H1 (cell line): ENCODE data around the gene TATDN2. TPM values are rescaled to one million over a fixed set of nuclear protein-coding genes. Genes with fewer than 3 reads are reported as not detected.

Source experiments
- CTCF ChIA-PET: fragments of 300-600 bp; sonication (Branson Sonifier 250); formaldehyde crosslinking; loops from one replicate; lab custom pipeline; 2021; ENCODE audit not compliant: partially characterized antibody; lab: Charles Lee
- POLR2A ChIA-PET: fragments of 300-600 bp; sonication (Branson Sonifier 250); formaldehyde crosslinking; loops from one replicate; lab custom pipeline; 2021; ENCODE audit warnings: inconsistent platforms; ENCODE audit not compliant: partially characterized antibody; lab: Charles Lee
- DNase-seq, 2 experiments: peaks; one replicate each; pipeline versions ENCODE4 v3.0.0 to v3.0.0-alpha.2; 2010 to 2022; ENCODE audit warnings: low spot score in 2 of 2, low read depth in 1 of 2, mixed read lengths in 1 of 2
- FAIRE-seq: peaks from 2 replicates; lab custom pipeline; 2011; peaks lifted over from hg19 to GRCh38; lab: Jason Lieb, UNC
- H2AFZ ChIP-seq: 2 replicates; pipeline ENCODE4 v1.8.1; 2012; ENCODE audit warnings: low read length, inconsistent platforms
- H2AK5ac ChIP-seq: 2 replicates; pipeline ENCODE4 v1.6.1; 2013; ENCODE audit warnings: low read depth, low read length
- H2BK120ac ChIP-seq: replicated peaks from 2 replicates; pipeline ENCODE3; 2013; ENCODE audit warnings: low read depth, low read length, inconsistent platforms
- H2BK12ac ChIP-seq: 2 replicates; pipeline ENCODE4 v1.6.1; 2013; ENCODE audit warnings: low read depth, low read length
- H2BK15ac ChIP-seq: 2 replicates; pipeline ENCODE4 v1.6.1; 2013; ENCODE audit warnings: low read length
- H2BK20ac ChIP-seq: 2 replicates; pipeline ENCODE4 v1.6.1; 2013; ENCODE audit warnings: low read length
- H2BK5ac ChIP-seq: 2 replicates; pipeline ENCODE4 v1.6.1; 2013; ENCODE audit warnings: low read depth, low read length
- H3K14ac ChIP-seq: 2 replicates; pipeline ENCODE4 v1.6.1; 2013; ENCODE audit warnings: inconsistent platforms; ENCODE audit not compliant: insufficient read length
- H3K18ac ChIP-seq: 2 replicates; pipeline ENCODE4 v1.6.1; 2013; ENCODE audit warnings: low read length; ENCODE audit errors: extremely low read depth
- H3K23ac ChIP-seq: 2 replicates; pipeline ENCODE4 v1.6.1; 2013; ENCODE audit warnings: inconsistent platforms; ENCODE audit not compliant: insufficient read length
- H3K23me2 ChIP-seq: 2 replicates; pipeline ENCODE4 v1.6.1; 2013; ENCODE audit warnings: low read depth, low read length
- H3K27ac ChIP-seq: 2 replicates; pipeline ENCODE4 v1.6.1; 2011; ENCODE audit warnings: low read depth, low read length, inconsistent platforms
- H3K27me3 ChIP-seq, 4 experiments: replicated peaks in 1 of 4; 1 replicate in 1 of 4; 2 replicates in 3 of 4; pipeline versions ENCODE4 v1.6.1 to v1.8.1; 2011 to 2013; ENCODE audit warnings: low read length in 3 of 4, mild to moderate bottlenecking in 3 of 4, inconsistent platforms in 2 of 4, mixed read lengths in 2 of 4, moderate library complexity in 1 of 4; ENCODE audit not compliant: control insufficient read depth in 3 of 4, insufficient read depth in 3 of 4; ENCODE audit errors: extremely low read depth in 1 of 4
- H3K36me3 ChIP-seq, 4 experiments: 2 replicates each; pipeline versions ENCODE4 v1.6.1 to v1.8.1; 2011 to 2013; ENCODE audit warnings: mild to moderate bottlenecking in 4 of 4, low read length in 3 of 4, moderate library complexity in 2 of 4, control low read depth in 1 of 4, inconsistent platforms in 1 of 4; ENCODE audit not compliant: insufficient read depth in 4 of 4, control insufficient read depth in 2 of 4
- H3K4ac ChIP-seq: replicated peaks from 2 replicates; pipeline ENCODE3; 2013; ENCODE audit warnings: low read length, low read depth, mixed read lengths, inconsistent platforms; ENCODE audit not compliant: insufficient read length
- H3K4me1 ChIP-seq, 4 experiments: replicated peaks in 1 of 4; 1 replicate in 1 of 4; 2 replicates in 3 of 4; pipeline versions ENCODE4 v1.6.1 to v1.8.1; 2011 to 2013; ENCODE audit warnings: low read length in 3 of 4, inconsistent platforms in 2 of 4, mixed read lengths in 1 of 4; ENCODE audit not compliant: insufficient read depth in 4 of 4, control insufficient read depth in 3 of 4
- H3K4me2 ChIP-seq, 2 experiments: 2 replicates each; pipeline versions ENCODE4 v1.6.1 to v1.8.1; 2011 to 2013; ENCODE audit warnings: low read depth in 2 of 2, low read length in 2 of 2, control low read depth in 1 of 2, inconsistent platforms in 1 of 2, mild to moderate bottlenecking in 1 of 2; ENCODE audit not compliant: insufficient read depth in 1 of 2
- H3K4me3 ChIP-seq, 4 experiments: fragments of 200-600, 300-600 bp in 1 of 4; sonication (generic), shearing (Covaris generic), sonication (Bioruptor Twin) in 1 of 4; 2 replicates each; pipeline versions ENCODE4 v1.5.1 to v1.8.1; 2011 to 2016; ENCODE audit warnings: low read length in 4 of 4, low read depth in 3 of 4, control low read depth in 2 of 4, inconsistent platforms in 2 of 4, mild to moderate bottlenecking in 2 of 4, mixed read lengths in 1 of 4, moderate library complexity in 1 of 4; ENCODE audit not compliant: insufficient read depth in 2 of 4; ENCODE audit errors: extremely low read depth in 1 of 4
- H3K56ac ChIP-seq: replicated peaks from 2 replicates; pipeline ENCODE3; 2013; ENCODE audit warnings: low read depth, mild to moderate bottlenecking, mixed read lengths, low read length, inconsistent platforms; ENCODE audit not compliant: insufficient read length
- H3K79me1 ChIP-seq: 2 replicates; pipeline ENCODE4 v1.6.1; 2013; ENCODE audit warnings: low read depth, low read length, control low read depth
- H3K79me2 ChIP-seq, 2 experiments: 2 replicates each; pipeline versions ENCODE4 v1.6.1 to v1.8.1; 2012 to 2013; ENCODE audit warnings: low read length in 2 of 2, mild to moderate bottlenecking in 2 of 2, inconsistent platforms in 1 of 2; ENCODE audit not compliant: insufficient read depth in 2 of 2, control insufficient read depth in 1 of 2
- H3K9ac ChIP-seq, 4 experiments: replicated peaks in 1 of 4; 1 replicate in 1 of 4; 2 replicates in 3 of 4; pipeline versions ENCODE4 v1.6.1 to v1.8.1; 2011 to 2013; ENCODE audit warnings: low read depth in 3 of 4, low read length in 3 of 4, control low read depth in 2 of 4, mild to moderate bottlenecking in 2 of 4, moderate library complexity in 2 of 4, inconsistent platforms in 1 of 4; ENCODE audit errors: extremely low read depth in 1 of 4
- H3K9me3 ChIP-seq, 2 experiments: 2 replicates each; pipeline versions ENCODE4 v1.6.1 to v1.8.1; 2012 to 2013; ENCODE audit warnings: mild to moderate bottlenecking in 2 of 2, moderate library complexity in 2 of 2, control low read depth in 1 of 2, inconsistent platforms in 1 of 2, low read depth in 1 of 2, low read length in 1 of 2, mixed read lengths in 1 of 2; ENCODE audit not compliant: insufficient read depth in 2 of 2
- H4K20me1 ChIP-seq, 2 experiments: replicated peaks in 1 of 2; 2 replicates each; pipeline versions ENCODE3 to v1.8.1; 2011 to 2013; ENCODE audit warnings: inconsistent platforms in 2 of 2, low read length in 2 of 2, mild to moderate bottlenecking in 1 of 2; ENCODE audit not compliant: insufficient read depth in 2 of 2, control insufficient read depth in 1 of 2
- H4K5ac ChIP-seq: 2 replicates; pipeline ENCODE4 v1.6.1; 2013; ENCODE audit warnings: low read length, low read depth, mixed read lengths, inconsistent platforms; ENCODE audit not compliant: insufficient read length
- H4K8ac ChIP-seq: 2 replicates; pipeline ENCODE4 v1.8.0; 2013; ENCODE audit warnings: mild to moderate bottlenecking, moderate library complexity, low read length, inconsistent platforms; ENCODE audit not compliant: insufficient read depth; ENCODE audit errors: extremely low read depth
- H4K91ac ChIP-seq: replicated peaks from 2 replicates; pipeline ENCODE3; 2013; ENCODE audit warnings: low read length, mixed read lengths, inconsistent platforms; ENCODE audit not compliant: insufficient read length
- EP300 ChIP-seq, 2 experiments: IDR thresholded peaks; 1 replicate in 1 of 2; 2 replicates in 1 of 2; pipeline ENCODE4 v1.6.1; 2011 to 2012; ENCODE audit warnings: low read depth in 2 of 2, low read length in 2 of 2, mild to moderate bottlenecking in 2 of 2, borderline replicate concordance in 1 of 2, inconsistent platforms in 1 of 2, moderate library complexity in 1 of 2
- KDM4A ChIP-seq: IDR thresholded peaks from one replicate; pipeline ENCODE4 v1.7.1; 2012; ENCODE audit warnings: low read depth, mild to moderate bottlenecking, moderate library complexity, low read length, inconsistent platforms; ENCODE audit not compliant: severe bottlenecking
- RNF2 ChIP-seq: fragments of 200-900, 300-1000 bp; sonication (generic); IDR thresholded peaks from 2 replicates; pipeline ENCODE4 v1.7.1; 2016; ENCODE audit warnings: borderline replicate concordance, low read depth, mild to moderate bottlenecking, antibody characterized with exemption, low read length; ENCODE audit not compliant: poor library complexity, severe bottlenecking; ENCODE audit errors: missing control alignments
- SP1 ChIP-seq: IDR thresholded peaks from 2 replicates; pipeline ENCODE4 v1.6.1; 2011; ENCODE audit warnings: low read depth, low read length
- WGBS, 2 experiments: shearing (Covaris generic) in 1 of 2; methylation state at CpG; one replicate each; pipeline versions ENCODE4 v1.1.6 to v1.1.7; 2013 to 2015; ENCODE audit warnings: low lambda C conversion rate in 2 of 2, mixed read lengths in 2 of 2, inconsistent platforms in 1 of 2, low coverage in 1 of 2, missing lambda C conversion rate in 1 of 2; ENCODE audit not compliant: insufficient replicate concordance in 2 of 2, insufficient coverage in 1 of 2, insufficient read length in 1 of 2; ENCODE audit errors: extremely low coverage in 1 of 2, missing lambda C conversion rate in 1 of 2; 5-methylcytosine and 5-hydroxymethylcytosine counted together
- polyA plus RNA-seq, 7 experiments: library from polyadenylated mRNA; depleted of rRNA in 3 of 7; stranded (reverse) in 5 of 7; unstranded in 2 of 7; fragments of >200 nt in 5 of 7; fragments of 200-250 nt in 2 of 7; gene quantifications; 1 replicate in 5 of 7; 2 replicates in 1 of 7; 4 replicates in 1 of 7; pipeline versions ENCODE4 v1.2.1 to v1.2.3, GENCODE V29; 2011 to 2013; ENCODE audit warnings: missing spikeins in 2 of 7, mixed read lengths in 2 of 7
- total RNA-seq: library from RNA; stranded (reverse); fragmentation: NEBNext Ultra II Directional; extraction: Animal tissue kit (Norgen Biotek cat#: 25700); gene quantifications from 2 replicates; pipeline ENCODE4 v1.2.1, GENCODE V29; 2021
- TF ChIP-seq, protein P1 (sequence below), 3 experiments: IDR thresholded peaks; 1 replicate in 2 of 3; 2 replicates in 1 of 3; pipeline versions ENCODE4 v1.5.1 to v1.6.1; 2011; ENCODE audit warnings: low read length in 3 of 3, mild to moderate bottlenecking in 3 of 3, inconsistent platforms in 2 of 3, low read depth in 1 of 3, moderate library complexity in 1 of 3; ENCODE audit not compliant: insufficient read depth in 1 of 3; ENCODE audit errors: control extremely low read depth in 1 of 3

Gene TATDN2
- total and polyA plus RNA-seq, 2 of the 8 experiments (the other 6 are each of a cell fraction or from before 2014, with no cell fraction given): 12.1 to 34.8 TPM

- ChIA-PET CTCF (interaction anchor here (0.7 kb wide), 1 partner anchor 25 kb away, joined by 3 read pairs; no protein-coding TSS in a partner anchor), POLR2A (interaction anchor here (1.0 to 3.9 kb wide), 2 partner anchors 10 to 166 kb away, joined by 3 to 20 read pairs; no protein-coding TSS in a partner anchor)
- Histone ChIP-seq H2AFZ (no peak overlapping the region), H3K56ac (no peak overlapping the region), H4K20me1 (peaks cover 3 to 10% of the 10 kb centered on the region in 2 experiments), H3K36me3 (peaks cover 23 to 55% (median 45%) of the 10 kb centered on the region in 4 experiments), H3K27me3 (no peaks in the 10 kb centered on the region), H3K4me2 (no peak overlapping the region), H2BK12ac (no peak overlapping the region), H2BK15ac (no peak overlapping the region), H3K4me3 (no peak overlapping the region), H3K18ac (no peak overlapping the region), H4K8ac (no peak overlapping the region), H4K5ac (no peak overlapping the region), H2BK20ac (no peak overlapping the region), H3K14ac (no peak overlapping the region), H3K4ac (no peak overlapping the region), H2AK5ac (no peak overlapping the region), H3K23me2 (peaks cover 7% of the 10 kb centered on the region; the same call in 1 of the 2 replicates), H3K79me2 (peaks cover 11 to 25% of the 10 kb centered on the region in 2 experiments), H3K27ac (no peak overlapping the region), H3K4me1 (peaks cover 0 to 4% (median 3%) of the 10 kb centered on the region in 4 experiments; a peak in 5 of 7 replicates), H3K9me3 (no peaks in the 10 kb centered on the region), H4K91ac (no peak overlapping the region), H2BK120ac (no peak overlapping the region), H2BK5ac (no peak overlapping the region), H3K9ac (no peak overlapping the region), H3K79me1 (peaks cover 5% of the 10 kb centered on the region; the same call in 1 of the 2 replicates), H3K23ac (no peak overlapping the region)
- WGBS, 2 experiments: 91% methylated on average over 3 of the region's 3 CpGs; no CpG with 5 or more reads in 1 of the 2 experiments
- no peak for FAIRE-seq
- no peak for DNase-seq
- TF ChIP-seq EP300 (IDR thresholded peaks at IDR 0.05; ENCODE audit: borderline replicate concordance in 1 of 2, low read depth in 2 of 2, low read length in 2 of 2): no peak
- TF ChIP-seq, protein P1, sequence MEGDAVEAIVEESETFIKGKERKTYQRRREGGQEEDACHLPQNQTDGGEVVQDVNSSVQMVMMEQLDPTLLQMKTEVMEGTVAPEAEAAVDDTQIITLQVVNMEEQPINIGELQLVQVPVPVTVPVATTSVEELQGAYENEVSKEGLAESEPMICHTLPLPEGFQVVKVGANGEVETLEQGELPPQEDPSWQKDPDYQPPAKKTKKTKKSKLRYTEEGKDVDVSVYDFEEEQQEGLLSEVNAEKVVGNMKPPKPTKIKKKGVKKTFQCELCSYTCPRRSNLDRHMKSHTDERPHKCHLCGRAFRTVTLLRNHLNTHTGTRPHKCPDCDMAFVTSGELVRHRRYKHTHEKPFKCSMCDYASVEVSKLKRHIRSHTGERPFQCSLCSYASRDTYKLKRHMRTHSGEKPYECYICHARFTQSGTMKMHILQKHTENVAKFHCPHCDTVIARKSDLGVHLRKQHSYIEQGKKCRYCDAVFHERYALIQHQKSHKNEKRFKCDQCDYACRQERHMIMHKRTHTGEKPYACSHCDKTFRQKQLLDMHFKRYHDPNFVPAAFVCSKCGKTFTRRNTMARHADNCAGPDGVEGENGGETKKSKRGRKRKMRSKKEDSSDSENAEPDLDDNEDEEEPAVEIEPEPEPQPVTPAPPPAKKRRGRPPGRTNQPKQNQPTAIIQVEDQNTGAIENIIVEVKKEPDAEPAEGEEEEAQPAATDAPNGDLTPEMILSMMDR (IDR thresholded peaks at IDR 0.05; ENCODE audit: control extremely low read depth in 1 of 3, insufficient read depth in 1 of 3, low read depth in 1 of 3, low read length in 3 of 3): no peak
- TF ChIP-seq RNF2: no peak
- TF ChIP-seq SP1: no peak
- TF ChIP-seq KDM4A: no peak
Measured at GRCh38 chr3:10317961-10318350, 69.7 kb downstream of the TATDN2 start.
